ENCODE data around the gene GTF2A1.

DNA sequence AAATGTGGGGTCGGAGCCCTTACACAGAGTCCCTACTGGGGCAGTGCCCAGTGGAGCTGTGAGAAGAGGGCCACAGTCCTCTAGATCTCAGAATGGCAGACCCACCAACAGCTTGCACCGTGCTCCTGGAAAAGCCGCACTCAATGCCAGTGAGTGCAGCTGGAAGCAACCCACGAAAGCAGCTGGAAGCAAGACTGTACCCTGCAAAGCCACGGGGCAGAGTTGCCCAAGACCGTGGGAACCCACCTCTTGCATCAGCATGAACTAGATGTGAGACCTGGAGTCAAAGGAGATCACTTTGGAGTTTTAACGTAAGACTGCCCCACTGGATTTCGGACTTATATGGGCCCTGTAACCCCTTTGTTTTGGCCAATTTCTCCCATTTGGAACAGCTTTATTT, 12.3 kb downstream of the GTF2A1 start:
- no peak for TF ChIP-seq POLR2A (IDR thresholded peaks at IDR 0.05)
- TF ChIP-seq, protein P1, sequence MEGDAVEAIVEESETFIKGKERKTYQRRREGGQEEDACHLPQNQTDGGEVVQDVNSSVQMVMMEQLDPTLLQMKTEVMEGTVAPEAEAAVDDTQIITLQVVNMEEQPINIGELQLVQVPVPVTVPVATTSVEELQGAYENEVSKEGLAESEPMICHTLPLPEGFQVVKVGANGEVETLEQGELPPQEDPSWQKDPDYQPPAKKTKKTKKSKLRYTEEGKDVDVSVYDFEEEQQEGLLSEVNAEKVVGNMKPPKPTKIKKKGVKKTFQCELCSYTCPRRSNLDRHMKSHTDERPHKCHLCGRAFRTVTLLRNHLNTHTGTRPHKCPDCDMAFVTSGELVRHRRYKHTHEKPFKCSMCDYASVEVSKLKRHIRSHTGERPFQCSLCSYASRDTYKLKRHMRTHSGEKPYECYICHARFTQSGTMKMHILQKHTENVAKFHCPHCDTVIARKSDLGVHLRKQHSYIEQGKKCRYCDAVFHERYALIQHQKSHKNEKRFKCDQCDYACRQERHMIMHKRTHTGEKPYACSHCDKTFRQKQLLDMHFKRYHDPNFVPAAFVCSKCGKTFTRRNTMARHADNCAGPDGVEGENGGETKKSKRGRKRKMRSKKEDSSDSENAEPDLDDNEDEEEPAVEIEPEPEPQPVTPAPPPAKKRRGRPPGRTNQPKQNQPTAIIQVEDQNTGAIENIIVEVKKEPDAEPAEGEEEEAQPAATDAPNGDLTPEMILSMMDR (IDR thresholded peaks at IDR 0.05 in 4 of 5, conservative IDR thresholded peaks at IDR 0.05 in 1 of 5): no peak
